K562 (cell line): ENCODE results near the gene EMILIN3. TPM values are rescaled to one million over a fixed set of nuclear protein-coding genes. Genes with fewer than 3 reads are reported as not detected.
A peak's percentile ranks its signal among the peaks of the same experiment; 100 is the strongest.

ENCODE experiments used
- DNMT1 ChIP-seq: fragments of 450-650 bp; IDR thresholded peaks from 2 replicates; pipeline ENCODE4 v1.6.1; 2016; ENCODE audit warnings: antibody characterized with exemption, mild to moderate bottlenecking
- MTA2 ChIP-seq: fragments of 450-650 bp; IDR thresholded peaks from 2 replicates; pipeline ENCODE4 v1.6.1; 2016; ENCODE audit warnings: low read depth
- PHF21A ChIP-seq: fragments of 450-650 bp; IDR thresholded peaks from 2 replicates; pipeline ENCODE4 v1.6.1; 2017; ENCODE audit warnings: low read depth, borderline replicate concordance
- PYGO2 ChIP-seq: fragments of 450-650 bp; IDR thresholded peaks from 2 replicates; pipeline ENCODE4 v1.6.1; 2016; ENCODE audit warnings: mild to moderate bottlenecking, missing genetic modification characterization, moderate library complexity, missing compliant biosample characterization
- STAT6 ChIP-seq: sonication (generic); formaldehyde crosslinking; IDR thresholded peaks from 2 replicates; pipeline ENCODE4 v1.8.1; 2023; ENCODE audit warnings: mild to moderate bottlenecking, missing genetic modification reagents
- ZNF239 ChIP-seq: fragments of 250-450 bp; sonication (Bioruptor Pico); IDR thresholded peaks from 2 replicates; pipeline ENCODE4 v1.4.0; 2020; ENCODE audit warnings: mild to moderate bottlenecking
- ZNF592 ChIP-seq: fragments of 450-650 bp; IDR thresholded peaks from 2 replicates; pipeline ENCODE4 v1.6.1; 2017; ENCODE audit warnings: antibody characterized with exemption, mild to moderate bottlenecking
- polyA plus RNA-seq, 8 experiments: library from polyadenylated mRNA; depleted of rRNA in 4 of 8; stranded (reverse) in 5 of 8; unstranded in 3 of 8; fragments of >200 nt; fragmentation: Nextera tagmentation in 2 of 8; fragmentation: Illumina TruSeq in 1 of 8; extraction: Ambion mirVana in 2 of 8; extraction: Trizol in 1 of 8; gene quantifications; 2 replicates each; pipeline versions ENCODE4 v1.2.1 to v1.2.3, GENCODE V29; 2011 to 2014; ENCODE audit warnings: inconsistent platforms in 1 of 8, missing spikeins in 1 of 8
- total RNA-seq, 7 experiments: library from RNA; depleted of rRNA in 6 of 7; stranded (reverse); fragments of >200 nt in 6 of 7; fragmentation: Illumina TruSeq in 2 of 7; extraction: Trizol in 2 of 7; gene quantifications; 2 replicates each; pipeline versions ENCODE4 v1.2.1 to v1.2.3, GENCODE V29; 2011 to 2021; ENCODE audit warnings: low replicate concordance in 1 of 7
- TF ChIP-seq, protein P1 (sequence below): fragments of 450-650 bp; formaldehyde crosslinking; IDR thresholded peaks from 2 replicates; pipeline ENCODE4 v1.4.0; 2022; ENCODE audit warnings: missing genetic modification characterization
- TF ChIP-seq, protein P2 (sequence below), 2 experiments: IDR thresholded peaks; 2 replicates each; pipeline ENCODE4 v1.6.1; 2012; ENCODE audit warnings: improper control_type of control experiment in 2 of 2, low read depth in 2 of 2, low read length in 2 of 2, borderline replicate concordance in 1 of 2
- TF ChIP-seq, protein P3 (sequence below), 3 experiments: fragments of 200-800 bp in 1 of 3; fragments of 250-450 bp in 1 of 3; fragments of 450-650 bp in 1 of 3; sonication (Bioruptor Pico) in 1 of 3; sonication (Bioruptor generic) in 1 of 3; formaldehyde crosslinking in 1 of 3; IDR thresholded peaks; 2 replicates each; pipeline versions ENCODE4 v1.6.1 to v1.8.0; 2016 to 2022; ENCODE audit warnings: mild to moderate bottlenecking in 2 of 3, missing genetic modification characterization in 2 of 3, missing compliant biosample characterization in 1 of 3, moderate library complexity in 1 of 3

Gene EMILIN3
- total and polyA plus RNA-seq, 9 of the 15 experiments (the other 6 are each of a cell fraction or from before 2014, with no cell fraction given) = 0.01 to 0.07 TPM; not detected in 7

DNA sequence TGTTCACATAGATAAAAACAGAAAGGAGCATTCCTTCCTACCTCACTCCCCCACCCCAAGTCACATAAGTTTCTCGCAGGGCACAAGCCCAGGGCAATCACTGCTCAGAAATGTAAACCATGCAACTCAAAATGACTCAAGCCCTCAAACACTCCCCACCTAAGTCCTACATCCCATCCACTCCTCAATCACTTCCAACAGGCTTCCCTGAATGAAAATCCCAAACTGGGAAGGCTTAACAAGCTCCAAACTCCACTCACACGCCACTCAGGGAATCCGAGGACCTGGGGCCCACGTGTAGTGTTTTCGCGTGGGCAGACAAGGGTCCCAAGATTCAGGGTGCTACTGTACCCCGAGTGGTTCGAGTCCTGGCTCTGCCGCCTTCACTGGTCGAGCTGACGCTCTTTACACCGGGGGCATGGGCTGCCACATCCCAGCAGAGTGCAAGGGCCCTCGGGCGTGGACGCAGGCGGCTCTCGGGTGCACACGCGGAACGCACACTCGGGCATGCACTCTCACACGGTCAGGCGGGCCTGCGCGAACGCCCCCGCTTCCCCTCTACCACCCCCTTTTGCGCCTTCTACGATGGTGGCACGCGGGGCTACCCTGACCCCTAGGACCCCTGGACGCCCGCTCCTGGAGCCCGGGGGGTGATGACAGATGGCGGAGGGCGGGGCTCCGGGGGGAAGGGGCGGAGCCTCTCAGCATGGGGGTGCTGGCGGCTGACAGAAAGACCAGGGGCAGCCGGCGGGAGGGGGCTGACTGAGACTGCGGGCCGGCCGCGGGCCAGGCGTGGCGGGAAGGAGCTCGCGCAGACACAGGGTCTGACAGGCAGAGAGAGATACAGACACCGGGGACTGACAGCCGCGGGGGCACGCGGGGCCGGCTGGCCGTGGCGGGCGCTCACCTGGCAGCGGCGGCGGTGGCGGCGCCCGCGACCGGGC, 49.7 kb downstream of the EMILIN3 start (continued):
- TF ChIP-seq STAT6 (CRISPR knock-in tag) (no peak), DNMT1 (no peak), ZNF239 (CRISPR knock-in tag) (no peak), ZNF592 (no peak), PHF21A (peak; percentile 77; the same call in 1 of the 2 replicates), MTA2 (0 out of 2 replicates have a peak, but pooled peaks have one; percentile 13), PYGO2 (tag) (no peak)
- TF ChIP-seq, protein P1, sequence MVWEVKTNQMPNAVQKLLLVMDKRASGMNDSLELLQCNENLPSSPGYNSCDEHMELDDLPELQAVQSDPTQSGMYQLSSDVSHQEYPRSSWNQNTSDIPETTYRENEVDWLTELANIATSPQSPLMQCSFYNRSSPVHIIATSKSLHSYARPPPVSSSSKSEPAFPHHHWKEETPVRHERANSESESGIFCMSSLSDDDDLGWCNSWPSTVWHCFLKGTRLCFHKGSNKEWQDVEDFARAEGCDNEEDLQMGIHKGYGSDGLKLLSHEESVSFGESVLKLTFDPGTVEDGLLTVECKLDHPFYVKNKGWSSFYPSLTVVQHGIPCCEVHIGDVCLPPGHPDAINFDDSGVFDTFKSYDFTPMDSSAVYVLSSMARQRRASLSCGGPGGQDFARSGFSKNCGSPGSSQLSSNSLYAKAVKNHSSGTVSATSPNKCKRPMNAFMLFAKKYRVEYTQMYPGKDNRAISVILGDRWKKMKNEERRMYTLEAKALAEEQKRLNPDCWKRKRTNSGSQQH = no peak
- TF ChIP-seq, protein P2, sequence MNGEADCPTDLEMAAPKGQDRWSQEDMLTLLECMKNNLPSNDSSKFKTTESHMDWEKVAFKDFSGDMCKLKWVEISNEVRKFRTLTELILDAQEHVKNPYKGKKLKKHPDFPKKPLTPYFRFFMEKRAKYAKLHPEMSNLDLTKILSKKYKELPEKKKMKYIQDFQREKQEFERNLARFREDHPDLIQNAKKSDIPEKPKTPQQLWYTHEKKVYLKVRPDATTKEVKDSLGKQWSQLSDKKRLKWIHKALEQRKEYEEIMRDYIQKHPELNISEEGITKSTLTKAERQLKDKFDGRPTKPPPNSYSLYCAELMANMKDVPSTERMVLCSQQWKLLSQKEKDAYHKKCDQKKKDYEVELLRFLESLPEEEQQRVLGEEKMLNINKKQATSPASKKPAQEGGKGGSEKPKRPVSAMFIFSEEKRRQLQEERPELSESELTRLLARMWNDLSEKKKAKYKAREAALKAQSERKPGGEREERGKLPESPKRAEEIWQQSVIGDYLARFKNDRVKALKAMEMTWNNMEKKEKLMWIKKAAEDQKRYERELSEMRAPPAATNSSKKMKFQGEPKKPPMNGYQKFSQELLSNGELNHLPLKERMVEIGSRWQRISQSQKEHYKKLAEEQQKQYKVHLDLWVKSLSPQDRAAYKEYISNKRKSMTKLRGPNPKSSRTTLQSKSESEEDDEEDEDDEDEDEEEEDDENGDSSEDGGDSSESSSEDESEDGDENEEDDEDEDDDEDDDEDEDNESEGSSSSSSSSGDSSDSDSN (IDR thresholded peaks at IDR 0.05; ENCODE audit: borderline replicate concordance in 1 of 2, low read depth in 2 of 2, low read length in 2 of 2) = no peak
- TF ChIP-seq, protein P3, sequence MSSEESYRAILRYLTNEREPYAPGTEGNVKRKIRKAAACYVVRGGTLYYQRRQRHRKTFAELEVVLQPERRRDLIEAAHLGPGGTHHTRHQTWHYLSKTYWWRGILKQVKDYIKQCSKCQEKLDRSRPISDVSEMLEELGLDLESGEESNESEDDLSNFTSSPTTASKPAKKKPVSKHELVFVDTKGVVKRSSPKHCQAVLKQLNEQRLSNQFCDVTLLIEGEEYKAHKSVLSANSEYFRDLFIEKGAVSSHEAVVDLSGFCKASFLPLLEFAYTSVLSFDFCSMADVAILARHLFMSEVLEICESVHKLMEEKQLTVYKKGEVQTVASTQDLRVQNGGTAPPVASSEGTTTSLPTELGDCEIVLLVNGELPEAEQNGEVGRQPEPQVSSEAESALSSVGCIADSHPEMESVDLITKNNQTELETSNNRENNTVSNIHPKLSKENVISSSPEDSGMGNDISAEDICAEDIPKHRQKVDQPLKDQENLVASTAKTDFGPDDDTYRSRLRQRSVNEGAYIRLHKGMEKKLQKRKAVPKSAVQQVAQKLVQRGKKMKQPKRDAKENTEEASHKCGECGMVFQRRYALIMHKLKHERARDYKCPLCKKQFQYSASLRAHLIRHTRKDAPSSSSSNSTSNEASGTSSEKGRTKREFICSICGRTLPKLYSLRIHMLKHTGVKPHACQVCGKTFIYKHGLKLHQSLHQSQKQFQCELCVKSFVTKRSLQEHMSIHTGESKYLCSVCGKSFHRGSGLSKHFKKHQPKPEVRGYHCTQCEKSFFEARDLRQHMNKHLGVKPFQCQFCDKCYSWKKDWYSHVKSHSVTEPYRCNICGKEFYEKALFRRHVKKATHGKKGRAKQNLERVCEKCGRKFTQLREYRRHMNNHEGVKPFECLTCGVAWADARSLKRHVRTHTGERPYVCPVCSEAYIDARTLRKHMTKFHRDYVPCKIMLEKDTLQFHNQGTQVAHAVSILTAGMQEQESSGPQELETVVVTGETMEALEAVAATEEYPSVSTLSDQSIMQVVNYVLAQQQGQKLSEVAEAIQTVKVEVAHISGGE (CRISPR knock-in tag; IDR thresholded peaks at IDR 0.05) = peak in 2 of 3 experiments; percentile 8 to 61; a peak in 1 of 6 replicates
